HG02970 (cell line): Measurements from ENCODE around the gene SLC9A4.

Source experiments
- ATAC-seq: cut with Tn5 transposase; IDR thresholded peaks from one replicate; pipeline ENCODE4 v1.9.1; 2021; ENCODE audit warnings: mild to moderate bottlenecking, moderate library complexity, moderate number of reproducible peaks; ENCODE audit not compliant: unreplicated experiment, low FRiP score

Gene SLC9A4

GRCh38 chr2:102453501-102453900 is 19.5 kb upstream of the SLC9A4 start:
- no peak for ATAC-seq

GRCh38 chr2:102455061-102455670 is 17.9 kb upstream of the SLC9A4 start:
- no peak for ATAC-seq

GRCh38 chr2:102460467-102460866 is 12.6 kb upstream of the SLC9A4 start:
- no peak for ATAC-seq

GRCh38 chr2:102461188-102461587 is 11.8 kb upstream of the SLC9A4 start:
- ATAC-seq, result no peak

GRCh38 chr2:102463160-102463559 is 9.9 kb upstream of the SLC9A4 start:
- no peak for ATAC-seq

- ATAC-seq, result no peak
Observed at GRCh38 chr2:102470168-102470567, 2.9 kb upstream of the SLC9A4 start.

- ATAC-seq, result no peak
Observed at GRCh38 chr2:102473631-102474030, 605 bp downstream of the SLC9A4 start.

GRCh38 chr2:102474785-102475184 is 1.8 kb downstream of the SLC9A4 start:
- ATAC-seq, result no peak

GRCh38 chr2:102478686-102479470 is 5.9 kb downstream of the SLC9A4 start:
- ATAC-seq, result no peak

- ATAC-seq, result no peak
Observed at GRCh38 chr2:102480285-102481195, 7.5 kb downstream of the SLC9A4 start.

GRCh38 chr2:102481931-102482330 is 8.9 kb downstream of the SLC9A4 start:
- ATAC-seq, result no peak

- no peak for ATAC-seq
Observed at GRCh38 chr2:102483086-102483485, 10.1 kb downstream of the SLC9A4 start.

GRCh38 chr2:102484310-102485061 is 11.5 kb downstream of the SLC9A4 start:
- no peak for ATAC-seq

GRCh38 chr2:102485147-102485785 is 12.2 kb downstream of the SLC9A4 start:
- ATAC-seq, result no peak

- ATAC-seq, result no peak
Observed at GRCh38 chr2:102486941-102487702, 14.1 kb downstream of the SLC9A4 start.

GRCh38 chr2:102487761-102488462 is 14.9 kb downstream of the SLC9A4 start:
- no peak for ATAC-seq

- ATAC-seq, result no peak
Observed at GRCh38 chr2:102489646-102490045, 16.6 kb downstream of the SLC9A4 start.

- ATAC-seq, result no peak
Observed at GRCh38 chr2:102492006-102492405, 19.0 kb downstream of the SLC9A4 start.

GRCh38 chr2:102494570-102494969 is 21.5 kb downstream of the SLC9A4 start:
- ATAC-seq, result no peak
